H1 (cell line): ENCODE results near the gene KDM1A.

Experiments used
- ATF2 ChIP-seq: IDR thresholded peaks from 2 replicates; pipeline ENCODE4 v1.6.1; 2012; ENCODE audit warnings: low read length, inconsistent platforms
- CTCF ChIP-seq, 3 experiments: IDR thresholded peaks; 1 replicate in 2 of 3; 2 replicates in 1 of 3; pipeline versions ENCODE4 v1.5.1 to v1.6.1; 2011; ENCODE audit warnings: low read length in 3 of 3, mild to moderate bottlenecking in 3 of 3, inconsistent platforms in 2 of 3, low read depth in 1 of 3, moderate library complexity in 1 of 3; ENCODE audit not compliant: insufficient read depth in 1 of 3; ENCODE audit errors: control extremely low read depth in 1 of 3
- EP300 ChIP-seq, 2 experiments: IDR thresholded peaks; 1 replicate in 1 of 2; 2 replicates in 1 of 2; pipeline ENCODE4 v1.6.1; 2011 to 2012; ENCODE audit warnings: low read depth in 2 of 2, low read length in 2 of 2, mild to moderate bottlenecking in 2 of 2, borderline replicate concordance in 1 of 2, inconsistent platforms in 1 of 2, moderate library complexity in 1 of 2
- MAX ChIP-seq: IDR thresholded peaks from 2 replicates; pipeline ENCODE4 v1.6.1; 2012; ENCODE audit warnings: inconsistent platforms
- POLR2A ChIP-seq, 2 experiments: IDR thresholded peaks; 1 replicate in 1 of 2; 2 replicates in 1 of 2; pipeline ENCODE4 v1.6.1; 2011; ENCODE audit warnings: low read depth in 2 of 2, low read length in 2 of 2, mild to moderate bottlenecking in 2 of 2; ENCODE audit errors: control extremely low read depth in 1 of 2
- RAD21 ChIP-seq, 2 experiments: IDR thresholded peaks in 1 of 2; conservative IDR thresholded peaks in 1 of 2; 2 replicates each; pipeline ENCODE4 v1.6.1; 2011; ENCODE audit warnings: low read depth in 2 of 2, low read length in 2 of 2, improper control_type of control experiment in 1 of 2, inconsistent platforms in 1 of 2, mild to moderate bottlenecking in 1 of 2, moderate library complexity in 1 of 2

GRCh38 chr1:23050201-23050600 lies 30.9 kb downstream of the KDM1A start:
- TF ChIP-seq RAD21 (IDR thresholded peaks at IDR 0.05 in 1 of 2, conservative IDR thresholded peaks at IDR 0.05 in 1 of 2; ENCODE audit: low read depth in 2 of 2, low read length in 2 of 2) (no peak), POLR2A (IDR thresholded peaks at IDR 0.05; ENCODE audit: control extremely low read depth in 1 of 2, low read depth in 2 of 2, low read length in 2 of 2) (no peak), CTCF (IDR thresholded peaks at IDR 0.05; ENCODE audit: control extremely low read depth in 1 of 3, insufficient read depth in 1 of 3, low read depth in 1 of 3, low read length in 3 of 3) (no peak), MAX (no peak), ATF2 (no peak), EP300 (IDR thresholded peaks at IDR 0.05; ENCODE audit: borderline replicate concordance in 1 of 2, low read depth in 2 of 2, low read length in 2 of 2) (no peak)
